ENCODE data around the gene ZNF577.
A peak's percentile ranks its signal among the peaks of the same experiment; 100 is the strongest.
"Not testable (repeated sequence)": the region's sequence is repeated elsewhere in the genome, so short reads cannot be mapped to it uniquely, and the experiment has no call there.

Gene ZNF577

GRCh38 chr19:51916167-51916566 lies 28.4 kb upstream of the ZNF577 start:
- no peak overlapping the region for H3K23ac ChIP-seq (ENCODE audit: low read length in 2 of 2)
- H3K4ac ChIP-seq (ENCODE audit: low read depth in 1 of 2, low read length in 2 of 2): no peak overlapping the region
- DNase-seq: no peak
- no peak overlapping the region for H3K4me3 ChIP-seq (ENCODE audit: insufficient read depth in 1 of 2, low read depth in 1 of 2, low read length in 2 of 2)
- no peak overlapping the region for H2BK5ac ChIP-seq (ENCODE audit: low read depth, low read length, poor library complexity, severe bottlenecking)
- H2AK5ac ChIP-seq (ENCODE audit: low read length, severe bottlenecking): no peak overlapping the region
- no peak overlapping the region for H2BK120ac ChIP-seq (ENCODE audit: low read depth, low read length)
- H2AFZ ChIP-seq (ENCODE audit: low read depth, low read length): no peak overlapping the region
- no peak overlapping the region for H4K8ac ChIP-seq (ENCODE audit: low read length)
- no peak overlapping the region for H4K91ac ChIP-seq (ENCODE audit: low read length)
- H3K79me1 ChIP-seq (replicated peaks; ENCODE audit: low read length, poor library complexity, severe bottlenecking): no peaks in the 10 kb centered on the region
- no peak overlapping the region for H3K9ac ChIP-seq (ENCODE audit: low read length)
- no peak overlapping the region for H2BK12ac ChIP-seq (ENCODE audit: low read length in 2 of 2)
- no peaks in the 10 kb centered on the region for H3K4me1 ChIP-seq (ENCODE audit: control insufficient read depth, insufficient read depth, low read depth, low read length)
- no peak overlapping the region for H3K18ac ChIP-seq (ENCODE audit: low read depth in 1 of 2, low read length in 2 of 2)
- no peaks in the 10 kb centered on the region for H3K27me3 ChIP-seq (ENCODE audit: control insufficient read depth in 1 of 2, insufficient read depth in 1 of 2, low read length in 2 of 2)
- no peak overlapping the region for H2BK15ac ChIP-seq (ENCODE audit: low read depth, poor library complexity, severe bottlenecking)
- no peak overlapping the region for H3K4me2 ChIP-seq (ENCODE audit: low read length, poor library complexity, severe bottlenecking)
- H3K27ac ChIP-seq (ENCODE audit: low read length, poor library complexity, severe bottlenecking): no peak overlapping the region
- H3K14ac ChIP-seq (ENCODE audit: low read length in 2 of 2): no peak overlapping the region
- no peaks in the 10 kb centered on the region for H3K36me3 ChIP-seq (ENCODE audit: control insufficient read depth in 1 of 2, insufficient read depth in 2 of 2, low read depth in 1 of 2, low read length in 2 of 2)
- 85% methylated on average over 1 of the region's 1 CpG for WGBS
- H3K9me3 ChIP-seq (ENCODE audit: control insufficient read depth, low read length): peaks cover 96% of the 10 kb centered on the region

- Histone ChIP-seq H3K4me2 (ENCODE audit: low read length, poor library complexity, severe bottlenecking) (no peak overlapping the region), H2BK12ac (ENCODE audit: low read length in 2 of 2) (no peak overlapping the region), H2AFZ (ENCODE audit: low read depth, low read length) (no peak overlapping the region), H2BK5ac (ENCODE audit: low read depth, low read length, poor library complexity, severe bottlenecking) (no peak overlapping the region), H3K9me3 (ENCODE audit: control insufficient read depth, low read length) (peaks cover 93% of the 10 kb centered on the region), H3K14ac (ENCODE audit: low read length in 2 of 2) (no peak overlapping the region), H3K4me3 (ENCODE audit: insufficient read depth in 1 of 2, low read depth in 1 of 2, low read length in 2 of 2) (peak overlapping the region in 1 of 2 experiments; percentile 42), H3K36me3 (ENCODE audit: control insufficient read depth in 1 of 2, insufficient read depth in 2 of 2, low read depth in 1 of 2, low read length in 2 of 2) (no peaks in the 10 kb centered on the region), H2BK120ac (ENCODE audit: low read depth, low read length) (no peak overlapping the region), H4K8ac (ENCODE audit: low read length) (no peak overlapping the region), H3K4ac (ENCODE audit: low read depth in 1 of 2, low read length in 2 of 2) (no peak overlapping the region), H3K79me1 (replicated peaks; ENCODE audit: low read length, poor library complexity, severe bottlenecking) (no peaks in the 10 kb centered on the region), H2AK5ac (ENCODE audit: low read length, severe bottlenecking) (no peak overlapping the region), H3K9ac (ENCODE audit: low read length) (no peak overlapping the region), H4K91ac (ENCODE audit: low read length) (no peak overlapping the region), H3K27ac (ENCODE audit: low read length, poor library complexity, severe bottlenecking) (no peak overlapping the region), H3K18ac (ENCODE audit: low read depth in 1 of 2, low read length in 2 of 2) (no peak overlapping the region), H3K4me1 (ENCODE audit: control insufficient read depth, insufficient read depth, low read depth, low read length) (no peaks in the 10 kb centered on the region), H2BK15ac (ENCODE audit: low read depth, poor library complexity, severe bottlenecking) (no peak overlapping the region), H3K23ac (ENCODE audit: low read length in 2 of 2) (no peak overlapping the region), H3K27me3 (ENCODE audit: control insufficient read depth in 1 of 2, insufficient read depth in 1 of 2, low read length in 2 of 2) (no peaks in the 10 kb centered on the region)
- WGBS: 63% methylated on average over 3 of the region's 5 CpGs
- DNase-seq: no peak
Observed at GRCh38 chr19:51915324-51915867, 27.6 kb upstream of the ZNF577 start.

DNA sequence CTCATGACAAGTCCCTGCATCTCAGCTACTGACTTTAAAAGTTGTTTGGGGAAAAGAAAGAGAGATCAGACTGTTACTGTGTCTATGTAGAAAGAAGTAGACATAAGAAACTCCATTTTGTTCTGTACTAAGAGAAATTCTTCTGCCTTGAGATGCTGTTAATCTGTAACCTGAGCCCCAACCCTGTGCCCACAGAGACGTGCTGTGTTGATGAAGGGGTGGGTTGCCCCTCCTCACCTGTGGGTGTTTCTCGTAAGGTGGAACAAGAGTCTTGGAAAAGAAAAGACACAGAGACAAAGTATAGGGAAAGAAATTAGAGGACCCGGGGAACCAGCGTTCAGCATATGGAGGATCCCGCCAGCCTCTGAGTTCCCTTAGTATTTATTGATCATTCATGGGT lies 20.2 kb upstream of the ZNF577 start:
- WGBS: 68% methylated on average over 5 of the region's 5 CpGs
- H2AK5ac ChIP-seq (ENCODE audit: low read length, severe bottlenecking); H3K27me3 ChIP-seq (ENCODE audit: control insufficient read depth in 1 of 2, insufficient read depth in 1 of 2, low read length in 2 of 2); H3K23ac ChIP-seq (ENCODE audit: low read length in 2 of 2); H2AFZ ChIP-seq (ENCODE audit: low read depth, low read length); H3K4me3 ChIP-seq (ENCODE audit: insufficient read depth in 1 of 2, low read depth in 1 of 2, low read length in 2 of 2); H4K8ac ChIP-seq (ENCODE audit: low read length); H2BK120ac ChIP-seq (ENCODE audit: low read depth, low read length); H3K79me1 ChIP-seq (replicated peaks; ENCODE audit: low read length, poor library complexity, severe bottlenecking); H3K36me3 ChIP-seq (ENCODE audit: control insufficient read depth in 1 of 2, insufficient read depth in 2 of 2, low read depth in 1 of 2, low read length in 2 of 2); H2BK12ac ChIP-seq (ENCODE audit: low read length in 2 of 2); H3K4me1 ChIP-seq (ENCODE audit: control insufficient read depth, insufficient read depth, low read depth, low read length); H3K4me2 ChIP-seq (ENCODE audit: low read length, poor library complexity, severe bottlenecking); H2BK5ac ChIP-seq (ENCODE audit: low read depth, low read length, poor library complexity, severe bottlenecking); DNase-seq; H3K14ac ChIP-seq (ENCODE audit: low read length in 2 of 2); H3K9ac ChIP-seq (ENCODE audit: low read length); H3K4ac ChIP-seq (ENCODE audit: low read depth in 1 of 2, low read length in 2 of 2); H4K91ac ChIP-seq (ENCODE audit: low read length); H3K27ac ChIP-seq (ENCODE audit: low read length, poor library complexity, severe bottlenecking); H3K18ac ChIP-seq (ENCODE audit: low read depth in 1 of 2, low read length in 2 of 2); H2BK15ac ChIP-seq (ENCODE audit: low read depth, poor library complexity, severe bottlenecking): not testable (repeated sequence)
- peaks cover 31% of the 10 kb centered on the region for H3K9me3 ChIP-seq (ENCODE audit: control insufficient read depth, low read length)

GRCh38 chr19:51906108-51906507 lies 18.4 kb upstream of the ZNF577 start:
- not testable (repeated sequence) for H4K91ac ChIP-seq (ENCODE audit: low read length); H3K4me1 ChIP-seq (ENCODE audit: control insufficient read depth, insufficient read depth, low read depth, low read length); H2BK120ac ChIP-seq (ENCODE audit: low read depth, low read length); H4K8ac ChIP-seq (ENCODE audit: low read length); H3K18ac ChIP-seq (ENCODE audit: low read depth in 1 of 2, low read length in 2 of 2); H3K4me2 ChIP-seq (ENCODE audit: low read length, poor library complexity, severe bottlenecking); H3K36me3 ChIP-seq (ENCODE audit: control insufficient read depth in 1 of 2, insufficient read depth in 2 of 2, low read depth in 1 of 2, low read length in 2 of 2); H2AK5ac ChIP-seq (ENCODE audit: low read length, severe bottlenecking); H2BK5ac ChIP-seq (ENCODE audit: low read depth, low read length, poor library complexity, severe bottlenecking); H3K4ac ChIP-seq (ENCODE audit: low read depth in 1 of 2, low read length in 2 of 2); DNase-seq; H3K4me3 ChIP-seq (ENCODE audit: insufficient read depth in 1 of 2, low read depth in 1 of 2, low read length in 2 of 2); H3K9ac ChIP-seq (ENCODE audit: low read length); H3K27ac ChIP-seq (ENCODE audit: low read length, poor library complexity, severe bottlenecking); H3K23ac ChIP-seq (ENCODE audit: low read length in 2 of 2); H2BK12ac ChIP-seq (ENCODE audit: low read length in 2 of 2); H3K14ac ChIP-seq (ENCODE audit: low read length in 2 of 2); H2BK15ac ChIP-seq (ENCODE audit: low read depth, poor library complexity, severe bottlenecking); H3K27me3 ChIP-seq (ENCODE audit: control insufficient read depth in 1 of 2, insufficient read depth in 1 of 2, low read length in 2 of 2); H2AFZ ChIP-seq (ENCODE audit: low read depth, low read length)
- H3K79me1 ChIP-seq (replicated peaks; ENCODE audit: low read length, poor library complexity, severe bottlenecking): peaks cover 13% of the 10 kb centered on the region
- peaks cover 18% of the 10 kb centered on the region for H3K9me3 ChIP-seq (ENCODE audit: control insufficient read depth, low read length)
- WGBS: 45% methylated on average over 9 of the region's 9 CpGs
